Neural cell (in vitro differentiated cells): ENCODE data around the gene DSCAML1.

ENCODE experiments used
- EP300 ChIP-seq: fragments of 450-650 bp; conservative IDR thresholded peaks from 2 replicates; pipeline ENCODE4 v1.6.1; 2014; ENCODE audit warnings: antibody characterized with exemption, mild to moderate bottlenecking, moderate library complexity; ENCODE audit not compliant: poor library complexity, severe bottlenecking
- POLR2AphosphoS5 ChIP-seq: IDR thresholded peaks from 2 replicates; pipeline ENCODE4 v1.6.1; 2012
- SMC3 ChIP-seq: fragments of 450-650 bp; conservative IDR thresholded peaks from 2 replicates; pipeline ENCODE4 v1.6.1; 2014; ENCODE audit warnings: antibody characterized with exemption, mild to moderate bottlenecking, moderate library complexity; ENCODE audit not compliant: poor library complexity
- TAF1 ChIP-seq: IDR thresholded peaks from 2 replicates; pipeline ENCODE4 v1.6.1; 2012; ENCODE audit warnings: low read depth
- TF ChIP-seq, protein P1 (sequence below): fragments of 450-650 bp; IDR thresholded peaks from 2 replicates; pipeline ENCODE4 v1.5.1; 2014; ENCODE audit warnings: antibody characterized with exemption, mild to moderate bottlenecking, moderate library complexity; ENCODE audit not compliant: poor library complexity, severe bottlenecking
- TF ChIP-seq, protein P2 (sequence below): IDR thresholded peaks from 2 replicates; pipeline ENCODE4 v1.6.1; 2012; ENCODE audit warnings: borderline replicate concordance

DNA sequence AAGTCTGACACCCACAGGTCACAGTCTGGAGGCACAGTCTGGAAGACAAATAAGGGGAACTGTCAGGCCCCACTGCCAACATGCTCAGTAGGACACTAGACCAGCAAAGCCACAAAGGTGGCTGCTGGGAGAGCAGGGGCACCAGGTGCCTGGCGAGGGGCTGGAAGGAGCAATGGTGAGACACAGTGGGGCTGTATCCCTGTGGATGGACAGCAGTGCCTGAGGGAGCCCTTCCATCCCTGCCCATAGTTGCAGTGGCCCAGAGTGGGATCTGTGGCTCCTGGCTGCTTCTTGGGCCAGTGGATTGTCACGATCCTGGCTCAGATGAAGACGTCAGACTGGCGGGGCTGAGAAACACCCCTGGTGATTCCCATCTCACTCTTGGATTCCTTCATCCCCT lies 154.6 kb downstream of the DSCAML1 start:
- TF ChIP-seq EP300: no peak
- no peak for TF ChIP-seq POLR2AphosphoS5
- no peak for TF ChIP-seq TAF1
- TF ChIP-seq, protein P1, sequence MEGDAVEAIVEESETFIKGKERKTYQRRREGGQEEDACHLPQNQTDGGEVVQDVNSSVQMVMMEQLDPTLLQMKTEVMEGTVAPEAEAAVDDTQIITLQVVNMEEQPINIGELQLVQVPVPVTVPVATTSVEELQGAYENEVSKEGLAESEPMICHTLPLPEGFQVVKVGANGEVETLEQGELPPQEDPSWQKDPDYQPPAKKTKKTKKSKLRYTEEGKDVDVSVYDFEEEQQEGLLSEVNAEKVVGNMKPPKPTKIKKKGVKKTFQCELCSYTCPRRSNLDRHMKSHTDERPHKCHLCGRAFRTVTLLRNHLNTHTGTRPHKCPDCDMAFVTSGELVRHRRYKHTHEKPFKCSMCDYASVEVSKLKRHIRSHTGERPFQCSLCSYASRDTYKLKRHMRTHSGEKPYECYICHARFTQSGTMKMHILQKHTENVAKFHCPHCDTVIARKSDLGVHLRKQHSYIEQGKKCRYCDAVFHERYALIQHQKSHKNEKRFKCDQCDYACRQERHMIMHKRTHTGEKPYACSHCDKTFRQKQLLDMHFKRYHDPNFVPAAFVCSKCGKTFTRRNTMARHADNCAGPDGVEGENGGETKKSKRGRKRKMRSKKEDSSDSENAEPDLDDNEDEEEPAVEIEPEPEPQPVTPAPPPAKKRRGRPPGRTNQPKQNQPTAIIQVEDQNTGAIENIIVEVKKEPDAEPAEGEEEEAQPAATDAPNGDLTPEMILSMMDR: no peak
- TF ChIP-seq, protein P2, sequence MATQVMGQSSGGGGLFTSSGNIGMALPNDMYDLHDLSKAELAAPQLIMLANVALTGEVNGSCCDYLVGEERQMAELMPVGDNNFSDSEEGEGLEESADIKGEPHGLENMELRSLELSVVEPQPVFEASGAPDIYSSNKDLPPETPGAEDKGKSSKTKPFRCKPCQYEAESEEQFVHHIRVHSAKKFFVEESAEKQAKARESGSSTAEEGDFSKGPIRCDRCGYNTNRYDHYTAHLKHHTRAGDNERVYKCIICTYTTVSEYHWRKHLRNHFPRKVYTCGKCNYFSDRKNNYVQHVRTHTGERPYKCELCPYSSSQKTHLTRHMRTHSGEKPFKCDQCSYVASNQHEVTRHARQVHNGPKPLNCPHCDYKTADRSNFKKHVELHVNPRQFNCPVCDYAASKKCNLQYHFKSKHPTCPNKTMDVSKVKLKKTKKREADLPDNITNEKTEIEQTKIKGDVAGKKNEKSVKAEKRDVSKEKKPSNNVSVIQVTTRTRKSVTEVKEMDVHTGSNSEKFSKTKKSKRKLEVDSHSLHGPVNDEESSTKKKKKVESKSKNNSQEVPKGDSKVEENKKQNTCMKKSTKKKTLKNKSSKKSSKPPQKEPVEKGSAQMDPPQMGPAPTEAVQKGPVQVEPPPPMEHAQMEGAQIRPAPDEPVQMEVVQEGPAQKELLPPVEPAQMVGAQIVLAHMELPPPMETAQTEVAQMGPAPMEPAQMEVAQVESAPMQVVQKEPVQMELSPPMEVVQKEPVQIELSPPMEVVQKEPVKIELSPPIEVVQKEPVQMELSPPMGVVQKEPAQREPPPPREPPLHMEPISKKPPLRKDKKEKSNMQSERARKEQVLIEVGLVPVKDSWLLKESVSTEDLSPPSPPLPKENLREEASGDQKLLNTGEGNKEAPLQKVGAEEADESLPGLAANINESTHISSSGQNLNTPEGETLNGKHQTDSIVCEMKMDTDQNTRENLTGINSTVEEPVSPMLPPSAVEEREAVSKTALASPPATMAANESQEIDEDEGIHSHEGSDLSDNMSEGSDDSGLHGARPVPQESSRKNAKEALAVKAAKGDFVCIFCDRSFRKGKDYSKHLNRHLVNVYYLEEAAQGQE: no peak
- TF ChIP-seq SMC3: no peak
